C4-2B (cell line): ENCODE results near the gene TLE7.

Source experiments
- ZFX ChIP-seq: fragments of 450-650 bp; IDR thresholded peaks from 2 replicates; pipeline ENCODE4 v1.6.1; 2017
- TF ChIP-seq, protein P1 (sequence below): fragments of 450-650 bp; conservative IDR thresholded peaks from 2 replicates; pipeline ENCODE4 v1.5.1; 2017; ENCODE audit warnings: mild to moderate bottlenecking

DNA sequence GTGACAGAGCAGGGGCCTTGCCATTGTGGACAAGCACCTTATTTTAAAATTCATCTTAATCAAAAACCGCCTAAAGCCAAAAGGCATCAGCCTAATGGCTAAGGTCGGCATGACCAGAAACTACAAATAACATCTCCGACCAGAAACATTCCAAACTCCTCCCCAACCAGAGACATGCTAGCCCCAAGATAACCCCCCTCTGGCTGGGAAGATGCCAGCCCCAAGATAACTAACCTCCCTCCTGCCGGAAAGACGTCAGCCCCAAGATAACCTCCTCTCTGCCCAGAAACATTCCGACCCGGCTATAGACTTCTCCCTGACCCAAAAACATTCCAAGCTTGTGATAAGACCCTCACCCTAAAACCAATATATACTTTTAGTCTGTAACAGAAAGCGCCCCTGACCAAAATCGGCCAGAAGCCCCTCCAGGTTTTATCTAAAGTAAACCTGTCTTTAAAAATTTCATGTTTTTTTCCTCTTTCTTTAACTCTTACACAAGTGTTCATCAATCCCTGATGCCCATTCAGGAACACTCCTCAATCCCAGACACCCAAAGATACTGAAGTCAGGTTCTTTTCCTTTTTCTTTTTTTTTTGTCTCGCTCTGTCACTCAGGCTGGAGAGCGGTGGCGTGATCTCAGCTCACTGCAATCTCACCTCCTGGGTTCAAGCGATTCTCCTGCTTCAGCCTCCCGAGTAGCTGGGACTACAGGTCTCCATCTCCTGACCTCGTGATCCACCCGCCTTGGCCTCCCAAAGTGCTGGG lies 32.7 kb downstream of the TLE7 start:
- TF ChIP-seq, protein P1, sequence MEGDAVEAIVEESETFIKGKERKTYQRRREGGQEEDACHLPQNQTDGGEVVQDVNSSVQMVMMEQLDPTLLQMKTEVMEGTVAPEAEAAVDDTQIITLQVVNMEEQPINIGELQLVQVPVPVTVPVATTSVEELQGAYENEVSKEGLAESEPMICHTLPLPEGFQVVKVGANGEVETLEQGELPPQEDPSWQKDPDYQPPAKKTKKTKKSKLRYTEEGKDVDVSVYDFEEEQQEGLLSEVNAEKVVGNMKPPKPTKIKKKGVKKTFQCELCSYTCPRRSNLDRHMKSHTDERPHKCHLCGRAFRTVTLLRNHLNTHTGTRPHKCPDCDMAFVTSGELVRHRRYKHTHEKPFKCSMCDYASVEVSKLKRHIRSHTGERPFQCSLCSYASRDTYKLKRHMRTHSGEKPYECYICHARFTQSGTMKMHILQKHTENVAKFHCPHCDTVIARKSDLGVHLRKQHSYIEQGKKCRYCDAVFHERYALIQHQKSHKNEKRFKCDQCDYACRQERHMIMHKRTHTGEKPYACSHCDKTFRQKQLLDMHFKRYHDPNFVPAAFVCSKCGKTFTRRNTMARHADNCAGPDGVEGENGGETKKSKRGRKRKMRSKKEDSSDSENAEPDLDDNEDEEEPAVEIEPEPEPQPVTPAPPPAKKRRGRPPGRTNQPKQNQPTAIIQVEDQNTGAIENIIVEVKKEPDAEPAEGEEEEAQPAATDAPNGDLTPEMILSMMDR: no peak
- no peak for TF ChIP-seq ZFX
